Keratinocyte (primary cell): ENCODE data around the gene STRN3. TPM values are rescaled to one million over a fixed set of nuclear protein-coding genes. Genes with fewer than 3 reads are reported as not detected.

ENCODE experiments used
- DNase-seq: peaks from one replicate; pipeline ENCODE4 v3.0.0-alpha.2; 2011; ENCODE audit warnings: low read depth, missing footprints, low spot score
- FAIRE-seq: peaks from 2 replicates; lab custom pipeline; 2011; peaks lifted over from hg19 to GRCh38; lab: Jason Lieb, UNC
- H2AFZ ChIP-seq: 2 replicates; pipeline ENCODE4 v1.6.0; 2012; ENCODE audit warnings: low read length, control low read depth, inconsistent platforms; ENCODE audit not compliant: control insufficient read depth
- H3K27ac ChIP-seq: 2 replicates; pipeline ENCODE4 v1.5.1; 2011; ENCODE audit warnings: low read length; ENCODE audit not compliant: control insufficient read depth, insufficient read depth
- H3K27me3 ChIP-seq: 3 replicates; pipeline ENCODE4 v1.6.0; 2011; ENCODE audit warnings: low read length; ENCODE audit not compliant: control insufficient read depth, insufficient read depth; ENCODE audit errors: extremely low read depth
- H3K36me3 ChIP-seq, 2 experiments: 2 replicates in 1 of 2; 3 replicates in 1 of 2; pipeline ENCODE4 v1.5.1; 2011; ENCODE audit warnings: low read length in 2 of 2, mild to moderate bottlenecking in 1 of 2; ENCODE audit not compliant: control insufficient read depth in 2 of 2, insufficient read depth in 2 of 2; ENCODE audit errors: extremely low read depth in 1 of 2
- H3K4me1 ChIP-seq: 3 replicates; pipeline ENCODE4 v1.5.1; 2011; ENCODE audit warnings: low read length; ENCODE audit not compliant: control insufficient read depth, insufficient read depth; ENCODE audit errors: extremely low read depth
- H3K4me2 ChIP-seq: 3 replicates; pipeline ENCODE4 v1.6.0; 2011; ENCODE audit warnings: low read depth, low read length; ENCODE audit not compliant: control insufficient read depth, insufficient read depth; ENCODE audit errors: extremely low read depth
- H3K4me3 ChIP-seq, 3 experiments: fragments of 200-600 bp in 1 of 3; sonication (generic) in 1 of 3; 2 replicates in 2 of 3; 3 replicates in 1 of 3; pipeline ENCODE4 v1.5.1; 2011 to 2016; ENCODE audit warnings: low read length in 3 of 3, mild to moderate bottlenecking in 3 of 3, control low read depth in 2 of 3, inconsistent platforms in 1 of 3, low read depth in 1 of 3, mixed read lengths in 1 of 3, mixed run types in 1 of 3, moderate library complexity in 1 of 3; ENCODE audit not compliant: control insufficient read depth in 2 of 3, insufficient read depth in 2 of 3; ENCODE audit errors: extremely low read depth in 1 of 3
- H3K79me2 ChIP-seq: 2 replicates; pipeline ENCODE4 v1.6.0; 2012; ENCODE audit warnings: low read length; ENCODE audit not compliant: control insufficient read depth, insufficient read depth
- H3K9ac ChIP-seq: 3 replicates; pipeline ENCODE4 v1.6.0; 2011; ENCODE audit warnings: low read length; ENCODE audit not compliant: control insufficient read depth, insufficient read depth; ENCODE audit errors: extremely low read depth
- H3K9me1 ChIP-seq: 3 replicates; pipeline ENCODE4 v1.6.0; 2011; ENCODE audit warnings: low read length; ENCODE audit not compliant: control insufficient read depth, insufficient read depth; ENCODE audit errors: extremely low read depth
- H3K9me3 ChIP-seq: 2 replicates; pipeline ENCODE4 v1.5.1; 2012; ENCODE audit warnings: low read depth, low read length; ENCODE audit not compliant: control insufficient read depth
- H4K20me1 ChIP-seq: 3 replicates; pipeline ENCODE4 v1.6.0; 2011; ENCODE audit warnings: low read length; ENCODE audit not compliant: control insufficient read depth, insufficient read depth; ENCODE audit errors: extremely low read depth
- CTCF ChIP-seq, 3 experiments: IDR thresholded peaks in 1 of 3; conservative IDR thresholded peaks in 1 of 3; optimal IDR thresholded peaks in 1 of 3; 2 replicates in 2 of 3; 3 replicates in 1 of 3; pipeline versions ENCODE3 to v1.5.1; 2011; ENCODE audit warnings: low read length in 3 of 3, mild to moderate bottlenecking in 3 of 3, moderate library complexity in 2 of 3, control low read depth in 1 of 3, inconsistent platforms in 1 of 3; ENCODE audit not compliant: insufficient read depth in 2 of 3; ENCODE audit errors: extremely low read depth in 1 of 3
- EZH2 ChIP-seq: IDR thresholded peaks from one replicate; pipeline ENCODE4 v1.6.1; 2012; ENCODE audit warnings: inconsistent platforms, mild to moderate bottlenecking, low read length, moderate library complexity
- dilution Hi-C: fragments of 300-500 bp; cut with MboI; formaldehyde crosslinking; loops from one replicate; pipeline ENCODE4 v1.7.0; 2020; ENCODE audit warnings: low sequenced_read_pairs; ENCODE audit not compliant: extremely low pct_ligation_motif_present
- polyA plus RNA-seq, 5 experiments: library from polyadenylated mRNA; depleted of rRNA in 3 of 5; stranded (reverse) in 3 of 5; stranded (forward) in 1 of 5; unstranded in 1 of 5; fragments of >200 nt; gene quantifications; 1 replicate in 1 of 5; 2 replicates in 3 of 5; 3 replicates in 1 of 5; pipeline versions ENCODE4 v1.2.1 to v1.2.3, GENCODE V29; 2011 to 2012; ENCODE audit warnings: missing spikeins in 2 of 5, low read depth in 1 of 5, low replicate concordance in 1 of 5

The STRN3 gene
- polyA plus RNA-seq, 1 donor (not counting 4 experiments of a cell fraction or from before 2014, with no cell fraction given), result 38.1 TPM

GRCh38 chr14:31003284-31003683 is 22.9 kb downstream of the STRN3 start:
- Histone ChIP-seq H3K9ac (no peak overlapping the region), H3K4me3 (no peak overlapping the region), H3K36me3 (peaks cover 5 to 16% of the 10 kb centered on the region in 2 experiments), H4K20me1 (peaks cover 12% of the 10 kb centered on the region), H2AFZ (no peak overlapping the region), H3K9me3 (no peaks in the 10 kb centered on the region), H3K9me1 (no peaks in the 10 kb centered on the region), H3K79me2 (peaks cover 94% of the 10 kb centered on the region), H3K4me1 (peaks cover 11% of the 10 kb centered on the region), H3K27me3 (no peaks in the 10 kb centered on the region), H3K4me2 (no peak overlapping the region), H3K27ac (no peak overlapping the region)
- no peak for DNase-seq
- dilution Hi-C loops, result no loop called here
- no peak for FAIRE-seq
- TF ChIP-seq EZH2 (no peak), CTCF (optimal IDR thresholded peaks at IDR 0.05 in 1 of 3, IDR thresholded peaks at IDR 0.05 in 1 of 3, conservative IDR thresholded peaks at IDR 0.05 in 1 of 3; ENCODE audit: extremely low read depth in 1 of 3, insufficient read depth in 2 of 3, low read length in 3 of 3) (no peak)

DNA sequence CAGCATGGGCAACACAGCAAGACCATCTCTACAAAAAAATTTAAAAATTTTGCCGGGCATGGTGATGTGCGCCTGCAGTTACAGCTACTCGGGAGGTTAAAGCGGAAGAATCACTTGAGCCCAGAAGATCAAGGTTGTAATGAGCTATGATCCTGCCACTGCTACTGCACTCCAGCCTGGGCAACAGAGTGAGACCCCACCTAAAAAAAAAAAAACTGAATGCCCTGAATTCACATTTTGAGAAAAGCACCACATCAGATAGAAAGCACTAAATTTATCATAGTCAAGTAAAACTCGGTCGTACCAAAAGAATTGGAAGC is 24.9 kb downstream of the STRN3 start:
- Histone ChIP-seq H3K4me2 (no peak overlapping the region), H3K27ac (no peak overlapping the region), H3K9me3 (no peaks in the 10 kb centered on the region), H3K9ac (no peak overlapping the region), H3K4me1 (peaks cover 16% of the 10 kb centered on the region), H3K36me3 (peaks cover 3 to 18% of the 10 kb centered on the region in 2 experiments), H3K27me3 (no peaks in the 10 kb centered on the region), H4K20me1 (peaks cover 19% of the 10 kb centered on the region), H3K79me2 (peaks cover 94% of the 10 kb centered on the region), H3K4me3 (no peak overlapping the region), H2AFZ (no peak overlapping the region), H3K9me1 (no peaks in the 10 kb centered on the region)
- DNase-seq (no peak), FAIRE-seq (no peak)
- no peak for TF ChIP-seq CTCF (optimal IDR thresholded peaks at IDR 0.05 in 1 of 3, IDR thresholded peaks at IDR 0.05 in 1 of 3, conservative IDR thresholded peaks at IDR 0.05 in 1 of 3; ENCODE audit: extremely low read depth in 1 of 3, insufficient read depth in 2 of 3, low read length in 3 of 3)
- TF ChIP-seq EZH2, result no peak
- dilution Hi-C loops, result no loop called here
